Endothelial cell of umbilical vein (primary cell): ENCODE data around the gene ACE. TPM values are rescaled to one million over a fixed set of nuclear protein-coding genes. Genes with fewer than 3 reads are reported as not detected.

ENCODE experiments used
- BruUV-seq: library from RNA; stranded (reverse); fragments of 400-500 nt; replicated peaks from 2 replicates; lab custom pipeline; 2021; lab: Mats Ljungman, UMichigan
- CTCF ChIA-PET: fragments of 300-600, 350-600 bp; sonication (Branson Sonifier 250); formaldehyde crosslinking; loops from one replicate; lab custom pipeline; 2021; ENCODE audit warnings: antibody characterized with exemption, inconsistent platforms; lab: Charles Lee
- POLR2A ChIA-PET: fragments of 300-600, 350-600 bp; sonication (Branson Sonifier 250); formaldehyde crosslinking; loops from one replicate; lab custom pipeline; 2021; ENCODE audit warnings: antibody characterized with exemption, inconsistent platforms; lab: Charles Lee
- DNase-seq: peaks from one replicate; pipeline ENCODE4 v3.0.0-alpha.2; 2011; ENCODE audit warnings: low read depth, low spot score
- FAIRE-seq: peaks from 2 replicates; lab custom pipeline; 2011; peaks lifted over from hg19 to GRCh38; lab: Jason Lieb, UNC
- H2AFZ ChIP-seq: 2 replicates; pipeline ENCODE4 v1.6.0; 2012; ENCODE audit warnings: low read depth, low read length, control low read depth, inconsistent platforms
- H3K27ac ChIP-seq: 2 replicates; pipeline ENCODE4 v1.5.1; 2011; ENCODE audit warnings: low read depth, mild to moderate bottlenecking, control low read depth, low read length, moderate library complexity; ENCODE audit not compliant: insufficient read depth
- H3K27me3 ChIP-seq, 2 experiments: 2 replicates each; pipeline versions ENCODE4 v1.6.0 to v1.6.1; 2011; ENCODE audit warnings: low read length in 2 of 2, mixed read lengths in 1 of 2; ENCODE audit not compliant: control insufficient read depth in 2 of 2, insufficient read depth in 2 of 2
- H3K36me3 ChIP-seq, 2 experiments: 2 replicates in 1 of 2; 3 replicates in 1 of 2; pipeline ENCODE4 v1.5.1; 2011; ENCODE audit warnings: low read length in 2 of 2, mild to moderate bottlenecking in 1 of 2, moderate library complexity in 1 of 2; ENCODE audit not compliant: control insufficient read depth in 2 of 2, insufficient read depth in 2 of 2; ENCODE audit errors: extremely low read depth in 1 of 2
- H3K4me1 ChIP-seq: 3 replicates; pipeline ENCODE4 v1.5.1; 2011; ENCODE audit warnings: mild to moderate bottlenecking, low read length; ENCODE audit not compliant: control insufficient read depth, insufficient read depth; ENCODE audit errors: extremely low read depth
- H3K4me2 ChIP-seq: 2 replicates; pipeline ENCODE4 v1.6.1; 2011; ENCODE audit warnings: low read length, control low read depth, mixed read lengths; ENCODE audit not compliant: insufficient read depth
- H3K4me3 ChIP-seq, 3 experiments: fragments of 200-600 bp in 1 of 3; sonication (generic), shearing (Covaris generic) in 1 of 3; replicated peaks in 1 of 3; 2 replicates each; pipeline ENCODE4 v1.5.1; 2011 to 2016; ENCODE audit warnings: control low read depth in 3 of 3, low read length in 3 of 3, mild to moderate bottlenecking in 2 of 3, inconsistent platforms in 1 of 3, low read depth in 1 of 3, moderate library complexity in 1 of 3; ENCODE audit not compliant: insufficient read depth in 1 of 3
- H3K79me2 ChIP-seq: 2 replicates; pipeline ENCODE4 v1.6.0; 2012; ENCODE audit warnings: low read length, inconsistent platforms; ENCODE audit not compliant: control insufficient read depth, insufficient read depth
- H3K9ac ChIP-seq: replicated peaks from 2 replicates; pipeline ENCODE3; 2011; ENCODE audit warnings: low read length, control low read depth; ENCODE audit not compliant: insufficient read depth; ENCODE audit errors: extremely low read depth
- H3K9me1 ChIP-seq: replicated peaks from 3 replicates; pipeline ENCODE4 v1.6.0; 2011; ENCODE audit warnings: mild to moderate bottlenecking, low read length; ENCODE audit not compliant: control insufficient read depth, insufficient read depth; ENCODE audit errors: extremely low read depth
- H3K9me3 ChIP-seq: replicated peaks from 2 replicates; pipeline ENCODE4 v1.5.1; 2012; ENCODE audit warnings: low read length, inconsistent platforms; ENCODE audit not compliant: control insufficient read depth, insufficient read depth
- H4K20me1 ChIP-seq: replicated peaks from 2 replicates; pipeline ENCODE3; 2011; ENCODE audit warnings: mild to moderate bottlenecking, low read length; ENCODE audit not compliant: control insufficient read depth, insufficient read depth; ENCODE audit errors: extremely low read depth
- CTCF ChIP-seq, 2 donors: IDR thresholded peaks; 1 replicate in 1 of 2; 2 replicates in 1 of 2; pipeline ENCODE4 v1.5.1; 2011; ENCODE audit warnings: low read length in 2 of 2, mild to moderate bottlenecking in 2 of 2, moderate library complexity in 2 of 2, control low read depth in 1 of 2, inconsistent platforms in 1 of 2, low read depth in 1 of 2; ENCODE audit not compliant: insufficient read depth in 1 of 2; ENCODE audit errors: extremely low read depth in 1 of 2
- EZH2 ChIP-seq: IDR thresholded peaks from 2 replicates; pipeline ENCODE4 v1.6.1; 2012; ENCODE audit warnings: borderline replicate concordance, low read depth, mild to moderate bottlenecking, moderate library complexity, low read length, inconsistent platforms; ENCODE audit not compliant: severe bottlenecking
- FOS ChIP-seq: IDR thresholded peaks from 2 replicates; pipeline ENCODE4 v1.6.1; 2011; ENCODE audit warnings: mild to moderate bottlenecking, low read length, moderate library complexity, borderline replicate concordance; ENCODE audit not compliant: insufficient read depth
- GATA2 ChIP-seq: IDR thresholded peaks from 2 replicates; pipeline ENCODE4 v1.7.0; 2011; ENCODE audit warnings: low read depth, mild to moderate bottlenecking, moderate library complexity, mixed read lengths, low read length; ENCODE audit not compliant: insufficient read length, insufficient read depth
- JUN ChIP-seq: IDR thresholded peaks from 2 replicates; pipeline ENCODE4 v1.6.1; 2011; ENCODE audit warnings: borderline replicate concordance, low read depth; ENCODE audit not compliant: insufficient read length, insufficient read depth
- MAX ChIP-seq: IDR thresholded peaks from 2 replicates; pipeline ENCODE4 v1.6.1; 2011; ENCODE audit not compliant: insufficient read depth, insufficient read length
- MYC ChIP-seq: IDR thresholded peaks from one replicate; pipeline ENCODE4 v1.6.1; 2011; ENCODE audit warnings: mild to moderate bottlenecking, low read depth, low read length
- POLR2A ChIP-seq: IDR thresholded peaks from 2 replicates; pipeline ENCODE4 v1.6.1; 2012; ENCODE audit warnings: low read depth, mild to moderate bottlenecking, control low read depth, low read length
- POLR2AphosphoS5 ChIP-seq: IDR thresholded peaks from 2 replicates; pipeline ENCODE4 v1.6.1; 2012; ENCODE audit warnings: low read depth, mild to moderate bottlenecking, control low read depth, low read length, moderate library complexity; ENCODE audit not compliant: insufficient read depth
- dilution Hi-C: fragments of 300-500 bp; cut with MboI; formaldehyde crosslinking; loops from one replicate; pipeline ENCODE4 v1.15.0; 2019; ENCODE audit warnings: low sequenced_read_pairs; ENCODE audit not compliant: extremely low pct_ligation_motif_present
- intact Hi-C: fragments of 100-400 bp; cut with micrococcal nuclease; formaldehyde crosslinking; loops from one replicate; pipeline ENCODE4 v1.10.0; 2022
- polyA plus RNA-seq, 4 experiments: library from polyadenylated mRNA; depleted of rRNA in 3 of 4; stranded (reverse) in 3 of 4; unstranded in 1 of 4; fragments of >200 nt; gene quantifications; 2 replicates each; pipeline versions ENCODE4 v1.2.1 to v1.2.3, GENCODE V29; 2011 to 2012; ENCODE audit warnings: missing spikeins in 1 of 4
- total RNA-seq: library from RNA; stranded (reverse); gene quantifications from 2 replicates; pipeline ENCODE4 v1.2.3, GENCODE V29; 2021

Gene ACE
- total and polyA plus RNA-seq, 2 donors (not counting 3 experiments of a cell fraction or from before 2014, with no cell fraction given): 63.4 to 207 TPM

GRCh38 chr17:63447471-63448009 is 29.3 kb upstream of the ACE start:
- Histone ChIP-seq H3K79me2 (no peaks in the 10 kb centered on the region), H3K27me3 (no peaks in the 10 kb centered on the region), H3K9me1 (no peaks in the 10 kb centered on the region), H3K4me2 (no peak overlapping the region), H3K4me1 (peaks cover 45% of the 10 kb centered on the region), H3K9ac (peak overlapping the region; percentile 92), H4K20me1 (no peaks in the 10 kb centered on the region), H3K9me3 (no peaks in the 10 kb centered on the region), H2AFZ (peak overlapping the region; percentile 4), H3K27ac (peak overlapping the region; percentile 80), H3K36me3 (no peaks in the 10 kb centered on the region), H3K4me3 (no peak overlapping the region)
- FAIRE-seq (no peak), DNase-seq (peak; percentile 77)
- ChIA-PET POLR2A (interaction anchor here (1.0 to 2.2 kb wide), 5 partner anchors 16 to 174 kb away, joined by 3 to 13 read pairs (median 4); partner anchors contain the start of genes ACE and MAP3K3), CTCF (interaction anchor here (0.9 to 7.4 kb wide), 10 partner anchors 8 to 164 kb away, joined by 3 to 134 read pairs (median 8); partner anchors contain the start of gene ACE)
- BruUV-seq: TSS peak; percentile 29
- TF ChIP-seq EZH2 (no peak), MYC (peak; percentile 28)
- intact Hi-C loops: loop anchor here (1.0 to 2.0 kb wide), 4 partner anchors 14 to 379 kb away; partner anchors contain the start of genes DCAF7, FTSJ3 and PSMC5
- dilution Hi-C loops: no loop called here

GRCh38 chr17:63448655-63449054 is 28.2 kb upstream of the ACE start:
- no peak overlapping the region for H3K4me2 ChIP-seq
- no peaks in the 10 kb centered on the region for H3K9me3 ChIP-seq
- H3K9ac ChIP-seq: no peak overlapping the region
- H4K20me1 ChIP-seq: no peaks in the 10 kb centered on the region
- TF ChIP-seq POLR2A (no peak), POLR2AphosphoS5 (no peak), MYC (no peak), EZH2 (no peak), MAX (no peak), GATA2 (no peak), FOS (no peak), CTCF (IDR thresholded peaks at IDR 0.05; ENCODE audit: extremely low read depth in 1 of 2, insufficient read depth in 1 of 2, low read depth in 1 of 2, low read length in 2 of 2) (no peak), JUN (no peak)
- H3K79me2 ChIP-seq: no peaks in the 10 kb centered on the region
- intact Hi-C loops (no loop called here), dilution Hi-C loops (no loop called here)
- no peaks in the 10 kb centered on the region for H3K9me1 ChIP-seq
- no peak overlapping the region for H3K4me3 ChIP-seq
- no peak overlapping the region for H2AFZ ChIP-seq
- CTCF ChIA-PET: interaction anchor here (5.1 to 7.4 kb wide), 2 partner anchors 23 to 29 kb away, joined by 21 to 134 read pairs; partner anchors contain the start of gene ACE
- no peak for FAIRE-seq
- POLR2A ChIA-PET: no interaction called here
- H3K27me3 ChIP-seq: no peaks in the 10 kb centered on the region
- no TSS peak for BruUV-seq
- DNase-seq: peak; percentile 26
- peaks cover 45% of the 10 kb centered on the region for H3K4me1 ChIP-seq
- no peaks in the 10 kb centered on the region for H3K36me3 ChIP-seq
- peak overlapping the region; percentile 38 for H3K27ac ChIP-seq
